GM19395 (cell line): ENCODE results near the gene LTF.

Source experiments
- ATAC-seq: cut with Tn5 transposase; IDR thresholded peaks from one replicate; pipeline ENCODE4 v1.9.1; 2021; ENCODE audit warnings: mild to moderate bottlenecking, moderate library complexity; ENCODE audit not compliant: unreplicated experiment

The LTF gene

GRCh38 chr3:46470831-46471230 lies 6.1 kb upstream of the LTF start:
- no peak for ATAC-seq

DNA sequence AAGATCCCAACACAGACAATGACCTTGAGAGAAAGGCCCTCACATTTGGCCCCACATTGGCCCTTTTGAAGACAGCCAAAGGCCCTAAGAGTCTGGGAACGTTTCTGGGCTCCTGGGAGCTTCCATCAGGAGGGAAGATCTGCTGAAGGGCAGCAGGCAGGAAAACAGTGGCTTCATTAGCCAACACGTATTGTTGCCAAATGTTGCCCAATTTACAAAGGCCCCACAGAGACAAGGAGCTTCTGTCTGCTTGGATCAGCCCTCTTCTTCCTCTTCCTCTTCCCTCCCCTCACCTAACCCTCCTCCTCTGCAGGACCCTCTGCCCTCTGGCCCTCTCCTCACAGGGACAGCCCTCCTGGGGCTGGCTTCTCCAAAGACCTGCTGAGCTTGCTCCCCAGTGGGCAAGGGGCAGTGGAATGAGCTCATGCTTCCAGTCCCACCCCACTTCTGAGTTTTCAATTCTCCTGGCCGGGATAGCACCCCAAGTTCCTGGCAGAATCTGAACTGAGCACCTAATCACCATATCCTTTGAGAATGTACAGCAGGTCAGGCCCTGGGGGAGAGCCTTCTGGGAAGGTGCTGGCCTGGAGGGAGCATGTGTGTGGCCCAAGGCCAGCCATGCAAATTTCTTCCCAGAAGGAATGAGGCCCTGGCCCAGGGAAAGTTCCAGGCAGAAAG lies 5.1 kb upstream of the LTF start:
- no peak for ATAC-seq

- ATAC-seq = no peak
Observed at GRCh38 chr3:46468753-46469600, 4.3 kb upstream of the LTF start.

DNA sequence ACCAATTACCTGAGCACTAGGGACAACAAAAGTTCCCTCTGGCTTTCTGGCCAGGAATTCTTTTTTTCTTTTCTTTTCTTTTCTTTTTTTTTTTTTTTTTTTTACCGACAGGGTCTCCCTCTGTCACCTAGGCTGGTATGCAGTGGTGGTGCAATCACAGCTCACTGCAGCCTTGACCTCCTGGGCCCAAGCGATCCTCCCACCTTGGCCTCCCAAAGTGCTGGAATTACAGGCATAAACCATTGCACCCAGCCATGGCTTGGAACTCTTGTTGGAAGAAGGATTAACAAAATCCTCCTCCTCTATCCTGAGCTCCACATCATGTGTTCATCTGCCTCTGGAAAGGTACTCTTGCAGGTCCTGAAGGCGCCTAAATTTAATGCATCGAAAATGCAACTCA lies 2.9 kb upstream of the LTF start:
- ATAC-seq = no peak

DNA sequence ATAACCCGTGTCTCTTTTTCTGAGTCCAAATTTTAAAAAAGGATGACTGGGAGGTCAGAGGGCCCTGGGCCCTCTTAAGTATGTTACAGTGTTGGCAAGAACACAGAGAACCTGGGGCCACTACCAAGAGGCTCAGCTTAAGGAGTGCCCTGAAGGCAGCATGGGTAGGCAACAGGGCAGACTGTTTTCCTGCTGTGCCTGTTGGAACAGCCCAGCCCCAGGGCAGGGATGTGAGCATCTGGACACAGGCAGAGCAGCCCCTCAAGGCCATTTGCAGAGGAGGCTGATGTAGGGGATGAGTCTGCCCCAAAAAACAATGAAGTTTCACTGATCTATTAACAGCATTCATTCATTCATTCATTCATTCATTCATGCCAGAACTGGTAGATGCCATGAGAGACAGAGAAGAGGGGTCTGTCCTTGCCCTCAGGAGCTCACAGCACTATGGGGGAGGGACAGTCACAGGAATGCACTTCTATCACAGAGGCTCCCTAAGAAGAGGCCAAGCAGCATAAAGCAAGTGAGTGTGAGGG lies 2.2 kb upstream of the LTF start:
- no peak for ATAC-seq

GRCh38 chr3:46466273-46466672 lies 1.6 kb upstream of the LTF start:
- ATAC-seq = no peak

DNA sequence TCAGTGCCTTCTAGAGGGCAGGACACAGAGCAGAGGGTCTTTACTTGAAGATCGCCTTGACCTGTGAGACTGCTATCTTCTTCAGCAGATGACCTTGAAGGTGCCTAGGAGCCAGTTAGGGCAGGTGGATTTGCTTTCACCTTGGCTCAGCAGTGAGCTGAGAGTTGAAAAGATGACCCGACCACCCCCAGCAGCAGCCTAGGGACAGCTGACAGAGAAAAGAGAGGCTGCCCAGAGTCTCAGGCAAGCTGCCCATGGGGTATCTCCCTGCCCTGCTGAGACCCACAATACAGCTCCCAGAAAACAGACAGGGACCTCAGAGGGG lies 453 bp upstream of the LTF start:
- ATAC-seq = no peak

- ATAC-seq = no peak
Observed at GRCh38 chr3:46463868-46464241, 850 bp downstream of the LTF start.

- ATAC-seq = no peak
Observed at GRCh38 chr3:46463120-46463867, 1.4 kb downstream of the LTF start.

- no peak for ATAC-seq
Observed at GRCh38 chr3:46462511-46462910, 2.2 kb downstream of the LTF start.

GRCh38 chr3:46462111-46462510 lies 2.6 kb downstream of the LTF start:
- no peak for ATAC-seq

DNA sequence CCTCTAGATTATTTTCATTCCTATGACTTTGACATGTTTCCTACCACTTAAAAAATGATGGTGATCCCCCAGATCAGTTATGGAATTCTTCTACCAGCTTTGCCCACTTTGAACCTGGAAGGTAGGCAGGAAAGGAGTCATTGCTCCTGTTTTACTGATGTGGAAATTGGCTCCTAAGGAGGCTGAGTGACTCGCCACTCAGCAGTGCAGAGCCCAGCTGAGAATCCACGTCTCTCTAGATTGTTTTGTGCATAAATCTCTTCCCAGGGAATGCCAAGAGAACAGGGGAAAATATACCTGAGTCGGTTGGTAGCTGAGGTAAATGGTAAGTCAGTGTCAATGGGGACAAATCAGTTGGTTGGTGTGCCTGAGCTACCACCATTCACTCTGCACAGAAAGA lies 4.7 kb downstream of the LTF start:
- no peak for ATAC-seq

GRCh38 chr3:46456118-46456517 lies 8.6 kb downstream of the LTF start:
- no peak for ATAC-seq

- ATAC-seq = no peak
Observed at GRCh38 chr3:46455231-46456115, 9.2 kb downstream of the LTF start.

DNA sequence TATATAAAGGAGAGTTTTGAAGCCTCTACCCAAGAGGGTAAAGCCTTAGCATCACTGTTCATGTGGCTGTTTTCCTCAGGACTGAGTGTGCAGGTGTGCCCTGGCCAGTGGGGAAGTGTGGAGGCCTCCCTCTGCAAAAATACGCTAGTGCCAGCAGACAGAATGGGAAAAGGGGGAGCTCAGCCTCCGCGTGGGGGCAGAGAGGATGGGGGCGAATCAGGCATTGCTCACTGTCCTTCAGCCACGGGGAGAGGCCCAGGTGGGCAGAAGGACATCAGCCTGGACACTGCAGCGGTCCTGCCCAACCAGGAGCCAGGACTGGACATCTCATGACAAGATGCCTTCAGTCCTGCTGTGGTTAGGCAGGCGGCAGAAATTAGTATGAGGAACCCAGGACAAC lies 10.1 kb downstream of the LTF start:
- no peak for ATAC-seq

DNA sequence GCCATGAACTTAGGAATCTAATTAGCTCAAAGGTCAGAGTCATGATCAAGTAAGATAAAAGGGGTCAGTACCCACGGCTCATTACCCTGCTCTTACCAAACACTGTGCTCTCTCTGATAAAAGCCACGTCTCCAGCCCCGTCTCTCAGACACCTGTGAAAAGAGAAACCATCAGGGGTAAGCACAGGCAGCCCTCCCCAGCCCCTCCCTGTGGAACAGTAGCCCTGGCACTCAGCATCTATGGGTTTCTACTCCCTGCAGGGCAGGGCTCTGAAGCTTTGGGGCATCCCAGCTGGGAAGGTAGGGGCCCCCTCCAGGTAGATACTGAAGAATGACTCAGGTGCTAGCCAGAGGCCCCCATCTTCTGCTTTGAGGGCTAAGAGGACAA lies 10.5 kb downstream of the LTF start:
- ATAC-seq = no peak

DNA sequence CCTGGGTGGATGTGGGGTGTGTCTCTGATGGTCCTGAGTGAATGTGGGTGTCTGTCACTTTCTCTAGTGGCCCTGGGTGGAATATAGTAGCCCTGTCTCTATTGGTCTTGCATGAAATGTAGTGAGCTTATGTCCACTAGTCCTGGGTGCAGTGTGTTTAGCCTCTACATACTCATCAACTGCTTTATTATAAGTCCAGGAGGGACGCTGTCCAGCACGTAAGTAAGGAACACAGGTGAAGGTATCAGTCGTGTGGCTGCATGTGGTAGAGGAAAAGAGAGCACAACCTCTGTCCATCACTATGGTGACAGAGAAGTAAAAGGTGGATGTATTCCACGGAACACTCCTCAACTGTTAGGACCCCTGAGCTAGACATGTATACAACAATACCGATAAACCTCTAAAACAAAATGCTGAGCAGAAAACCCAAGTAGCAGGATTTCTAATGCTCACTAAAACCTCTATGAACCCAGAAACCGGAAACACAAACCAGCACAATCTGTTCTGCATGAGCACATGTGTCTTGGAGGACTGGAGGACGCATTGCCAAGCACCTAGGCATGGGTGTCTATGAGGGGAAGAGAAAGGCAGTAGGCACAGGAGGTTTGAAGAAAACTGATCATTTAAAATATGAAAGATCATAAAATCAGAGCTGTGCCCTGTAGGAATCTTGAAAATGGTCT lies 11.0 kb downstream of the LTF start:
- no peak for ATAC-seq

GRCh38 chr3:46449755-46450552 lies 14.8 kb downstream of the LTF start:
- ATAC-seq = no peak

DNA sequence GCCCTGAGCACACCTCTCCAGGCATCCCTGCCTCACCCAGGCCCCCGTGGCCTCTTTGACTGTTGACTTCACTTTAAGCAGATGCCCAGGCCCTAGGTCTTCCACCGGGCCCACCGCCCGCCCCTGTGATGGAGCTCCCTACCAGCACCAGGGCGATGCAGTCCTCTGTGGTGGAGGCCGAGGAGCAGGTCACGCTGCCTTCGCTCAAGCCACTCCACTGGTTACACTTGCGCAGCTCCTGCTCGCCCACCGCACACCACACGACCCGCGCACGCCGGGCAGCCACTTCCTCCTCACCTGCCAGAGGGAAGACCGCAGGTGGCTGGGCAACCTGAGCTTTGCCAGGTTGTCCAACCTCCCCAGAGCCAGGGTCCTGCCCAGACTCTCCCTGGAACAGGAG lies 16.0 kb downstream of the LTF start:
- ATAC-seq = no peak
